Measurements from ENCODE around the gene ENAH.
A peak's percentile ranks its signal among the peaks of the same experiment; 100 is the strongest.

Gene ENAH

GRCh38 chr1:225506727-225507126 is 146.2 kb downstream of the ENAH start:
- no peak for DNase-seq (ENCODE audit: extremely low read depth, low read depth)
- no peak for TF ChIP-seq CTCF (IDR thresholded peaks at IDR 0.05; ENCODE audit: low read depth, low read length)

GRCh38 chr1:225504776-225505175 is 148.1 kb downstream of the ENAH start:
- DNase-seq (ENCODE audit: extremely low read depth, low read depth): no peak
- TF ChIP-seq CTCF (IDR thresholded peaks at IDR 0.05; ENCODE audit: low read depth, low read length): no peak

- DNase-seq (ENCODE audit: extremely low read depth, low read depth): no peak
- TF ChIP-seq CTCF (IDR thresholded peaks at IDR 0.05; ENCODE audit: low read depth, low read length): no peak
Observed at GRCh38 chr1:225500624-225501192, 152.2 kb downstream of the ENAH start.

- no peak for TF ChIP-seq CTCF (IDR thresholded peaks at IDR 0.05; ENCODE audit: low read depth, low read length)
- DNase-seq (ENCODE audit: extremely low read depth, low read depth): peak; percentile 34
Observed at GRCh38 chr1:225498549-225499136, 154.3 kb downstream of the ENAH start.

- no peak for TF ChIP-seq CTCF (IDR thresholded peaks at IDR 0.05; ENCODE audit: low read depth, low read length)
- no peak for DNase-seq (ENCODE audit: extremely low read depth, low read depth)
Observed at GRCh38 chr1:225494789-225495359, 158.0 kb downstream of the ENAH start.

- no peak for TF ChIP-seq CTCF (IDR thresholded peaks at IDR 0.05; ENCODE audit: low read depth, low read length)
- DNase-seq (ENCODE audit: extremely low read depth, low read depth): no peak
Observed at GRCh38 chr1:225493591-225494246, 159.2 kb downstream of the ENAH start.

- no peak for TF ChIP-seq CTCF (IDR thresholded peaks at IDR 0.05; ENCODE audit: low read depth, low read length)
- no peak for DNase-seq (ENCODE audit: extremely low read depth, low read depth)
Observed at GRCh38 chr1:225488676-225489075, 164.2 kb downstream of the ENAH start.

All from AG09319 (cell line).